PC-9 (cell line): ENCODE results near the gene PRSS2. TPM values are rescaled to one million over a fixed set of nuclear protein-coding genes. Genes with fewer than 3 reads are reported as not detected.

ENCODE experiments used
- BruUV-seq: library from RNA; stranded (reverse); fragments of 400-500 nt; replicated peaks from 2 replicates; lab custom pipeline; 2021; lab: Mats Ljungman, UMichigan
- CTCF ChIA-PET: fragments of 300-600 bp; sonication (Branson Sonifier 250); formaldehyde crosslinking; loops from one replicate; lab custom pipeline; 2022; ENCODE audit warnings: antibody characterized with exemption; lab: Charles Lee
- POLR2A ChIA-PET: fragments of 300-600 bp; sonication (Branson Sonifier 250); formaldehyde crosslinking; loops from one replicate; lab custom pipeline; 2022; ENCODE audit warnings: antibody characterized with exemption; ENCODE audit not compliant: unreplicated experiment; lab: Charles Lee
- DNase-seq, 2 experiments: peaks; one replicate each; pipeline versions ENCODE4 v3.0.0 to v3.0.0-alpha.2; 2015 to 2022; ENCODE audit warnings: mixed read lengths in 1 of 2
- H2AFZ ChIP-seq: fragments of 200-600 bp; sonication (generic); 2 replicates; pipeline ENCODE4 v1.8.1; 2017; ENCODE audit warnings: antibody characterized with exemption
- H3F3A ChIP-seq: fragments of 200-600 bp; sonication (generic); 2 replicates; pipeline ENCODE4 v1.8.1; 2017; ENCODE audit warnings: antibody characterized with exemption, mild to moderate bottlenecking, low read depth; ENCODE audit not compliant: insufficient read depth
- H3K27ac ChIP-seq: fragments of 200-600 bp; sonication (generic); 2 replicates; pipeline ENCODE4 v1.6.1; 2016; ENCODE audit warnings: mixed run types
- H3K27me3 ChIP-seq: fragments of 200-600 bp; sonication (generic); 2 replicates; pipeline ENCODE4 v1.6.1; 2016; ENCODE audit warnings: low read depth, mixed run types; ENCODE audit not compliant: insufficient read depth
- H3K36me3 ChIP-seq: fragments of 200-600 bp; sonication (generic); 2 replicates; pipeline ENCODE4 v1.6.1; 2016; ENCODE audit warnings: low read depth, mixed run types
- H3K4me1 ChIP-seq: fragments of 200-600 bp; sonication (generic); replicated peaks from 2 replicates; pipeline ENCODE4 v1.6.1; 2016; ENCODE audit warnings: mixed run types; ENCODE audit not compliant: insufficient read depth
- H3K4me2 ChIP-seq: fragments of 200-600 bp; sonication (generic); 2 replicates; pipeline ENCODE4 v1.6.1; 2017; ENCODE audit warnings: mixed run types
- H3K4me3 ChIP-seq: fragments of 200-600 bp; sonication (generic); 2 replicates; pipeline ENCODE4 v1.6.1; 2016; ENCODE audit warnings: mixed run types
- H3K79me2 ChIP-seq: fragments of 200-600 bp; sonication (generic); 2 replicates; pipeline ENCODE4 v1.6.1; 2017; ENCODE audit warnings: low read depth, mixed run types
- H3K9me2 ChIP-seq: fragments of 200-600 bp; sonication (generic); 2 replicates; pipeline ENCODE4 v1.8.1; 2017; ENCODE audit warnings: mild to moderate bottlenecking; ENCODE audit not compliant: insufficient read depth
- H3K9me3 ChIP-seq: fragments of 200-600 bp; sonication (generic); 2 replicates; pipeline ENCODE4 v1.8.1; 2016; ENCODE audit warnings: low read depth; ENCODE audit not compliant: insufficient read depth
- H4K20me1 ChIP-seq: fragments of 200-600 bp; sonication (generic); 2 replicates; pipeline ENCODE4 v1.8.1; 2017; ENCODE audit not compliant: insufficient read depth
- CTCF ChIP-seq: fragments of 200-600 bp; sonication (generic); conservative IDR thresholded peaks from 2 replicates; pipeline ENCODE4 v1.6.1; 2017; ENCODE audit warnings: mixed run types, antibody characterized with exemption, mild to moderate bottlenecking, moderate library complexity
- EZH2 ChIP-seq: fragments of 200-600 bp; sonication (generic); IDR thresholded peaks from 2 replicates; pipeline ENCODE4 v1.8.0; 2017; ENCODE audit warnings: antibody characterized with exemption, low read depth
- intact Hi-C: fragments of 100-400 bp; cut with micrococcal nuclease; formaldehyde crosslinking; loops from one replicate; pipeline ENCODE4 v1.10.0; 2022; ENCODE audit not compliant: unreplicated experiment
- total RNA-seq: library from RNA; stranded (reverse); gene quantifications from 2 replicates; pipeline ENCODE4 v1.2.3, GENCODE V29; 2021

Gene PRSS2
- total RNA-seq, 1 experiment from 2014 or later = not detected

DNA sequence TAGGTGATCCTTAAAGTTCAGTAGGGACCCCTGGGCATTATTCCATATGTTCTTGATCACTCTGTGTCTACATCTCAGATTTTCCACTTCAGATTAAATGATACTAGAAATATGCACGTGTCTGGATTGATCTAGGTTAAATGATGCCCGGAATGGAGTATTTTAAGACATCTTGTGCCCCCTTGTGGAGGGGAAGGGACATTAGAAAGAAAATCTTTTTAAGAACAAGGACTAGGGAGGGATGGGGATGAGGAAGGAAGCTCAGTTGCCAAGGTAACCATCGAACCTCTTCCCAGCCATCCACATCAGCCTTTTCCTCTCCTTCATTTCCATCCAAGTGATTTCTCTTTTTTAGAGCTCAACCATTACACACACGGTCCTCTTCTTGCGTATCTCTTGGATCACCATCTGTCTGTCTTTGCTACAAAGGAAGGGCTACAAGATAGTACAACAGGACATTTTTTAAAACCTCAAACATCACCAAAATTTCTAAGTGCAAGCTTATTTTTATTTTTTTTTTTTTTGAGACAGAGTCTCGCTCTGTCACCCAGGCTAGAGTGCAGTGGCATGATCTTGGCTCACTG lies 40.5 kb downstream of the PRSS2 start:
- H3K36me3 ChIP-seq = no peaks in the 10 kb centered on the region
- BruUV-seq = no TSS peak
- ChIA-PET CTCF (interaction anchor here (0.6 to 2.1 kb wide), 14 partner anchors 15 to 472 kb away, joined by 3 to 23 read pairs (median 4); no protein-coding TSS in a partner anchor), POLR2A (interaction anchor here (0.5 to 0.6 kb wide), 2 partner anchors 15 to 425 kb away, joined by 3 to 7 read pairs; no protein-coding TSS in a partner anchor)
- no peaks in the 10 kb centered on the region for H3K9me2 ChIP-seq
- H3K9me3 ChIP-seq = no peaks in the 10 kb centered on the region; the same call in 1 of the 2 replicates
- H4K20me1 ChIP-seq = no peaks in the 10 kb centered on the region
- peak; percentile 22 to 78 for DNase-seq
- H3K27me3 ChIP-seq = no peaks in the 10 kb centered on the region
- TF ChIP-seq CTCF = peak; percentile 95
- TF ChIP-seq EZH2 = no peak
- no peak overlapping the region for H3K4me3 ChIP-seq
- peaks cover 6% of the 10 kb centered on the region; the same call in 1 of the 2 replicates for H3K79me2 ChIP-seq
- peaks cover 84% of the 10 kb centered on the region for H3K4me1 ChIP-seq
- H3K4me2 ChIP-seq = peak overlapping the region; percentile 69
- H3K27ac ChIP-seq = peak overlapping the region; percentile 96
- peaks cover 82% of the 10 kb centered on the region for H3F3A ChIP-seq
- intact Hi-C loops = loop anchor here (1.0 to 10.0 kb wide), 5 partner anchors 28 to 391 kb away; no protein-coding TSS in a partner anchor
- H2AFZ ChIP-seq = no peak overlapping the region

DNA sequence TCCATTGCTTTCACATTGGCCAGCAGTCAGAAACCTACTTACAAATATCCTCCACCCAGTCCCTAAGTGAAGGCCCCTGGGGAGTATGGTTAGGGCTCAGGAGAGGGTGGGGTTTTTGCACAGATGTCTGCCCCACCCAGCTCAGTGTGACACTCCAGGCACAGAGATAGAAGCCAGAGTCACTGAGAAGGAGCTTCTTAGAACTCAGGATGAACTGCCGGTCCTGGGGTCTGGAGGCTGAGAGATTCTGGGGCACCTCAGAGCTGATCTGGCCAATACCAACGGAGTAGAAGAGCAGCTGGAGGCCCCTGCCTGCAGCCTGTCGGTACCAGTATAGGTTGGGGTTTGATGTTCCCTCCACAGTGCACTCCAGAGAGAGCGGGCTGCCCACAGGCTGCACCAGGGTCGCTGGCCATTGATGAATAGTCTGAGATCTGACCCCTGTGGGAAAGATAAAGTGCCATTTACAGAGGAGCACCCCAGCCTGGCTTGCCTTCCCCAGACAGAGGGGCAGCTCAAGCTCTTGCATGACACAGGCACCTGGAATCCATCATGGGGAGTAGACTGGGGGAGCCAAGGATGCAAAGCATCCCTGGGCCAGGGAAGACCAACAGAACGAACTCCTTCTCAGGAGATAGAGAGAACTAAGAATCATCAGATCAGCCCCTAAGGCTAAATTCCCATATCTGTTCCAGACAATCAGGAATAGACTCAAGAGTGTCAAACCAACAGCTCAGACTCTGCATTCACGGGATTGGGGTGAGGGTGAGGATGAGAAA lies 41.9 kb downstream of the PRSS2 start:
- POLR2A ChIA-PET = interaction anchor here (0.6 to 1.3 kb wide), 6 partner anchors 14 to 443 kb away, joined by 3 to 11 read pairs (median 4); partner anchors contain the start of gene EPHB6
- H3K79me2 ChIP-seq = peaks cover 6% of the 10 kb centered on the region; the same call in 1 of the 2 replicates
- peak overlapping the region; percentile 96 for H3K27ac ChIP-seq
- H3K4me2 ChIP-seq = peak overlapping the region; percentile 59
- H3K36me3 ChIP-seq = no peaks in the 10 kb centered on the region
- peak in 1 of 2 experiments; percentile 71 for DNase-seq
- TSS peak; percentile 72 for BruUV-seq
- TF ChIP-seq CTCF (no peak), EZH2 (no peak)
- H3K27me3 ChIP-seq = no peaks in the 10 kb centered on the region
- H3K4me3 ChIP-seq = no peak overlapping the region; the same call in 1 of the 2 replicates
- H3F3A ChIP-seq = peaks cover 69% of the 10 kb centered on the region
- H4K20me1 ChIP-seq = no peaks in the 10 kb centered on the region
- H3K4me1 ChIP-seq = peaks cover 71% of the 10 kb centered on the region
- H3K9me3 ChIP-seq = no peaks in the 10 kb centered on the region; the same call in 1 of the 2 replicates
- CTCF ChIA-PET = interaction anchor here (0.6 to 2.1 kb wide), 6 partner anchors 29 to 596 kb away, joined by 4 to 10 read pairs (median 6); partner anchors contain the start of gene EPHA1
- no peaks in the 10 kb centered on the region for H3K9me2 ChIP-seq
- H2AFZ ChIP-seq = no peak overlapping the region
- intact Hi-C loops = loop anchor here (1.0 to 10.0 kb wide), 4 partner anchors 42 to 436 kb away; no protein-coding TSS in a partner anchor

DNA sequence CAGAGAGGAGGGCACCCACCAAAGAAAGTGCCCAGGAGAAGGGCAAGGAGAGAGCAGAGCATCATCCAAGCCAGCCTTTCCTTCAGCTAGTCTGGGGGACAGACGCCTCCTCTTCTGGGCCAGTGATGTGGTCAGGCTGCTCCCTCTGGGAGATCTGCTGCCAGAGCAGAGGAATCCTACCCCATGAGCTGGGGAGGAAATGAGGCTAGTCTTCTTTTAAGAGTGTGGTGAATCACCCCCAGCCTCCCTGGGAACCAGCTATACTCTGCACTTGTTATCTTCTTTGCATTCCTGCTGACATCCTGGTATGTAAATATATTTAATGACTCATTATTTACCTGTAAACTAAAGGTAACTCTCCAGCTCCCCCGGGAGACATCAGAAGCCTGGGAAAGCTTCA lies 42.5 kb downstream of the PRSS2 start:
- Histone ChIP-seq H3K4me3 (no peak overlapping the region; the same call in 1 of the 2 replicates), H3K4me2 (peak overlapping the region; percentile 79), H3K79me2 (peaks cover 6% of the 10 kb centered on the region; the same call in 1 of the 2 replicates), H2AFZ (no peak overlapping the region), H3K36me3 (no peaks in the 10 kb centered on the region), H3K27me3 (no peaks in the 10 kb centered on the region), H4K20me1 (no peaks in the 10 kb centered on the region), H3K9me2 (no peaks in the 10 kb centered on the region), H3K9me3 (no peaks in the 10 kb centered on the region; the same call in 1 of the 2 replicates), H3F3A (peaks cover 63% of the 10 kb centered on the region), H3K4me1 (peaks cover 65% of the 10 kb centered on the region), H3K27ac (peak overlapping the region; percentile 96)
- POLR2A ChIA-PET = interaction anchor here (0.6 to 1.3 kb wide), 7 partner anchors 15 to 443 kb away, joined by 3 to 11 read pairs (median 3); partner anchors contain the start of gene EPHB6
- CTCF ChIA-PET = interaction anchor here (0.6 to 2.1 kb wide), 7 partner anchors 30 to 595 kb away, joined by 3 to 10 read pairs (median 6); partner anchors contain the start of gene EPHA1
- DNase-seq = peak; percentile 85 to 100
- intact Hi-C loops = loop anchor here (1.0 to 10.0 kb wide), 4 partner anchors 41 to 437 kb away; no protein-coding TSS in a partner anchor
- TF ChIP-seq EZH2 (no peak), CTCF (no peak)
- no TSS peak for BruUV-seq
